Dermis blood vessel endothelial cell (primary cell): ENCODE results near the gene SLC2A2. TPM values are rescaled to one million over a fixed set of nuclear protein-coding genes. Genes with fewer than 3 reads are reported as not detected.

Experiments used
- DNase-seq: peaks from one replicate; pipeline ENCODE4 v3.0.0; 2010
- total RNA-seq: library from RNA; depleted of rRNA; stranded (reverse); fragments of >200 nt; gene quantifications from 2 replicates; pipeline ENCODE4 v1.2.3, GENCODE V29; 2014

SLC2A2 gene
- total RNA-seq, 1 donor from 2014 or later, result not detected

GRCh38 chr3:171028025-171028778, 1.7 kb upstream of the SLC2A2 start:
- DNase-seq, result peak; percentile 67

GRCh38 chr3:171023566-171023965, 3.0 kb downstream of the SLC2A2 start:
- DNase-seq, result no peak

- no peak for DNase-seq
Measured at GRCh38 chr3:171021377-171021776, 5.1 kb downstream of the SLC2A2 start.

GRCh38 chr3:171018156-171018935, 8.2 kb downstream of the SLC2A2 start:
- DNase-seq, result peak; percentile 9

DNA sequence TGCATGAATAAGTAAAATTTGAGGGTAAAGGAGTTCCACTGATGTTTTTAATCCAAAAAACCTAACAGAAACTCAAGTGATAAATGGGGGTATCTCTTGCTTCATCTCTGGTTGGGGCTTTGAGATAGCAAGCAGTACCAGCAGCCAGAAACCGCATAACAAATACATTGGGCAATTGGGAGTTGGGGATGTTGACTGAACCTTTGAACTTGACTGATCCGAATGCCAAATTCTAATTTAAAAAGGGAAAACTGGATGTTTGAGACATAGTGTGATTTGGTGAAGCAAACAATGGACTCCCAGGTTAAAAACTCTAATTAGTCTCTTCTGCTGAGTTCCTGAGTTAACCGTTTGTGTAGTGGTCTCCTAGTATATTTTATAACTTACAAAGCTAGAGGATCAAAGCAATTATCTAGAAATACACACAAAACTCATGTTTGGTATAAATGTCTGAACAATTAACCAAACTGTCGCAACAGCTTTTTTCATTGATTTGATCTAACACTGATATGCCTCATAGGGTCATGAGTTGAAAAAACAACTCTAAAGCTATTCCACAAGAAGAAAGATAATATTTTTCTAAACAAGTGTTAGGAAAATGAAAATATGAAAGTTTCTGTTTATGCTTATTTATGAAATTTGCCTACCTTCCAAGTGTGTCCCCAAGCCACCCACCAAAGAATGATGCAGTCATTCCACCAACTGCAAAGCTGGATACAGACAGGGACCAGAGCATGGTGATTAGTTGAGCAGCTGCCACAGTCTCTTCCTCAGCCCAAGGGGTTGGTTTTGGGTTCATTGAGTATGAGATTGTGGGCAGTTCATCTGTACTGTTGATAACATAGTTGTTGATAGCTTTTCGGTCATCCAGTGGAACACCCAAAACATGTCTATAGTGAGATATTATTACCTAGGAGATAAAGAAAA, 12.4 kb downstream of the SLC2A2 start:
- DNase-seq, result no peak

DNA sequence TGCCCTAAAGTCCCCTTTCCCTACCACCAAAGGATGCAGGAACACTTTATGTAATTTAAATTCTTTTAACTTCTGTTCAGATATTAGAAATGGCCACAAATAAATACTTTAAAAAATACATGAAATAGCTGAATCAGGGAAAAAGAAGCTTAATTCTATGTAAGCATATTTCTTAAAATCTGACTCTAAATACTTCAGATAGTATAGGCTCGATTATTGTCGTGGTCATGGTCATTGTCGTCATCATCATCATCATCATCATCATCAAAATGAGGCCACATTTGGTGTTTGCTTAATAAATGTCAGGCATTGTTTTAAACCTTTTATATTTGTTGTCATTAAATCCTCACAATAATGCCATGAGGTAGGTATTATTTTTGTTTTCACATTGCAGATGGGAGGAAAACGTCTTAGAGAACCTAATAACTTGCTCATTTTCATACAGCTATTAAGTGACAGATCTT, 14.6 kb downstream of the SLC2A2 start:
- DNase-seq, result no peak

DNA sequence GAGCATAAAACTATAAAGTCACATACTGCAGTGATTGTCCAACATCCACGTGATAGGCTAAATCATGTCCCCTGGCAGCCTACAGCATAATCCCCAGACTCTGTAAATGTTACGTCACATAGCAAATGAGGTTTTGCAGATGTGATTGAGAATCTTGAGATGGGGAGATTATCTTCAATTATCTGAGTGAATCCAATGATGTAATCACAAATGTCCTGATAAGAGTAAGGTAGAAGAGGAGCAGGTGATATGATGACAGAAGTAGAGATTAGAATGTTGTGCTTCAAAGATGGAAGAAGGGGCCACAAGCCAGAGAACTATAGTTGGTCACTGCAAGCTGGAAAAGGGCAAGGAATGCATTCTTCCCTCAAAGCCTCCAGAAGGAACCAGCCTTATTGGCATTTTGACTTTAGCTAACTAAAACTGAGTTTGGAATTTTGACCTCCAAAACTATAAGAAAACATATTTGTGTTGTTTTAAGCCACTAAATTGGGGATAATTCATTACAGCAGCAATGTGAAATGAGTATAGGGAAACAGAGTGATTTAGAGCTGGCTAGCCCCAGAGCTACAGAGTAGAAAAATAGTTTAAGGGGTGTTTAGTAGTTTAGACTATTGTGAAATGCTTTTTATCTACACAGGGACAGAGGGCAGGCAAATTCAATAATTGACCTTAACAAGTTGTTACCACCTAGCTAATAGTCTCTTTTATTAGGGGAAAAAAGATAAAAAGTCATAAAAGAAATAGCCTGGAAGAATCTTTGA, 15.2 kb downstream of the SLC2A2 start:
- DNase-seq, result no peak

DNA sequence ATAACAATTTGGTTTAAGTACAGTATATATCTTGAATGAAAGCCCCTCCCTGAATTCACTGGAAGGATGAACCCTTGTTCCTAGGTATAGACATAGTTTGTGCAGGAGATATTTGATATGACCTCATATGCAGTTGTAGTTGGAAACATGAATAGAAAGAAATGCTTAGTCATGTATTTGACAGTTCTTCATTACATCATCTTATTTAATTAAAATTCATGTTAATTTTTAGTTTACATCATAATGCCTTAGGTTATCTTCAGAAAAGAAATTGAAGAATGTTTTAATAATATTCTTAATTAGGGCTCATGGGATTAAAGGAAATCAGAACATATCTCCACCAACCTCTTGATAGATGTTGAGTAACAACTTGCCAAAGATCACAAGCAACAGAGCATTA, 19.2 kb downstream of the SLC2A2 start:
- DNase-seq, result no peak

GRCh38 chr3:171005648-171006047, 20.9 kb downstream of the SLC2A2 start:
- DNase-seq, result no peak

GRCh38 chr3:171001957-171002694, 24.4 kb downstream of the SLC2A2 start:
- peak; percentile 17 for DNase-seq

DNA sequence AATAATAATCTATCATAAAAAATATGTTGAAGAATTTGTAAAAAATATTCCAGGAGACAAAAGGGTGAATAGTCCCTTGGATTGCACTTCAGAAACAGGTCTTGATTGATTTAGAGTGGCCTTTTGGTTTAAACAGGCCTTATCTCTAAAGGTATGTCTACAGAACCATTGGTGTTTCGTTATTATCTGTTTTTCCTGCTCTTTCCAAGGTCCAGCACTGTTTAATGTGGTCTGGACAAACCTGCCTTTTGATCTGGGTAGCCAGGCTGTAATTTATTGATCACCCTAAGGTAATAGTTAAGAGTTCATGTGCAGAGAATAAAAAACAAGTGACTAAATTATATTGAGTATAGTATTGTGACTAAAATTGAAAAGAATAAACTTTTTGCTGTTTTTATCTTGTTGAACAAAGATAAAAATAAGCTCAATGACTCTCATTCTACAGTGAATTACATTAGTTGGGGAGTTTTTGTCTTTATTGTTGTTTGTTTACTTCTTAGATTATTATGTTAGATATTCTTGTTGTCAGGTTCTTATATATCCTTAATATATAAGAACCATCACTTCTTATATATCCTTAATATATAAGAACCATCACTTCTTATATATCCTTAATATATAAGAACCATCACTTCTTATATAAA, 25.1 kb downstream of the SLC2A2 start:
- DNase-seq, result no peak

DNA sequence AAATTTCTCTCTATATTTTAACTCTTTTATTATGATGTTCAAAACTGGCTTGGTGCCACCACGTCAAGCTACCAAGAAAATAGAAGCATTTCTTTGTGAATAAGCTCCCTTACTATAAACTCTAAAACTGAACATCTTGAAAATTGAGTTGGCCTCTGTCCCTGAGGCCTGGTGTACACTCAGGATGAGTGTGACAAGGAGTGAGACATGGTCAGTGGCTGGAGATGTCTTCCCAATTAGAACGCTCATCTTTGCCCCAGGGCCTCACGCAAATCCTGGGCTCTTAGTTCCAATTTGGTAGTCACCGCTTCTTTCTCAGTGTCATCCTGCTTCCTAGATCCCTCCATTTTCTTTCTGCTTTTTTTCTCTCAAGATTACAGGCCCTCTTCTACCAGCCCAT, 26.2 kb downstream of the SLC2A2 start:
- DNase-seq, result no peak

DNA sequence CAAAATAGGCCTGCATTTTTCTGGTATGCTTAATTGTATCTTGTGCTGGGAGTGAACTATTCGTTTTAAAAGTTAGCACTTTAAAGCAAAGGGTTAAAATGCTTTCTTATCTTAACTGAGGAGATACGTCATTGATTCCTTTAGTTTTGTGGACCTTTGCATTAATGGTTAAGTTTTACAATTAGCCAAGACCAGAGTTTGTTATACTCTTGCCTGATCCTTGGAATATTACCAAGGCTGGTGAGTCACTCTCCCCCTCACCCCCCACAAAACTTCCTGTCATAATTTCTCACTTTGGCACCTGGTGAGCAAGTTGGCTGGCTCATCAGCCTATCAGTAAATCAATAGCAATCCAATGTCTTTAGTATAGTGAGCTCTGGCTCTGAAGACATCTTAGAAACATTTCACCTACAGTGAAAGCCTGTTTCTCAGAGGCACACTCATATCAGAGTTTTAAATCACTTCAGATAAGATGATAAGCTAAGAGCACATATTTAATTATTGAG, 26.7 kb downstream of the SLC2A2 start:
- peak; percentile 92 for DNase-seq

- DNase-seq, result peak; percentile 75
Measured at GRCh38 chr3:170997961-170998913, 28.3 kb downstream of the SLC2A2 start.

- DNase-seq, result no peak
Measured at GRCh38 chr3:170992854-170993253, 33.7 kb downstream of the SLC2A2 start.

DNA sequence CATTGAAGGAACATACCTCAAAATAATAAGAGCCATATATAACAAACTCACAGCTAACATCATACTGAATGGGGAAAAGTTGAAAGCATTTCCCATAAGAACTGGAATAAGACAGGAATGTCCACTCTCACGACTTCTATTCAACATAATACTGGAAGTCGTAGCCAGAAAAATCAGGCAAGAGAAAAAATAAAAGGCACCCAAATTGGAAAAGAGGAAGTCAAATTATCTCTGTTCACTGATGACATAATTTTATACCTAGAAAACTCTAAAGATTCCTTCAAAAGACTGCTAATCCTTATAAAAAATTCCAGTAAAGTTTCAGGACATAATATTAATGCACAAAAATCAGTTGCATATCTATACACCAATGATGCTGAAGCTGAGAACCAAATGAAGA, 34.9 kb downstream of the SLC2A2 start:
- no peak for DNase-seq

- no peak for DNase-seq
Measured at GRCh38 chr3:170989100-170989648, 37.3 kb downstream of the SLC2A2 start.

DNA sequence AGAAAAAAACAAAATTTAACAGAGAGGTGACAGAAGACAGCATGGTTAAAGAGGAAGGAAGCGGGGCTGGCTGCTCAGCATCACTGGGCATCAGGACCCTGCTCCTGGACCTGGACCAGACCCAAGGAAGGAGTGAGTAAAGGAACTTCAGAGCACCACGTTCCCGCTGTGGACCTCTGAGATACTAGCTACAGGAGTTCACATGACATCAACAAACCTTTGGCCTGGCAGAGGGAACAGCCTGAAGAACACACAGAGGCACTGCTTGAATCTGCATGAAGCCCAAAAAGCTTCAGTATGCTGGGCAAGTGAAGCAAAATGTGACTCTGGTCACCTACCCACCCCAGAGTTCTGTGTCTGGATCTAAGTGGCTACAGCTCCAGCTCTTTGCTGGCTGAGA, 38.1 kb downstream of the SLC2A2 start:
- DNase-seq, result no peak

DNA sequence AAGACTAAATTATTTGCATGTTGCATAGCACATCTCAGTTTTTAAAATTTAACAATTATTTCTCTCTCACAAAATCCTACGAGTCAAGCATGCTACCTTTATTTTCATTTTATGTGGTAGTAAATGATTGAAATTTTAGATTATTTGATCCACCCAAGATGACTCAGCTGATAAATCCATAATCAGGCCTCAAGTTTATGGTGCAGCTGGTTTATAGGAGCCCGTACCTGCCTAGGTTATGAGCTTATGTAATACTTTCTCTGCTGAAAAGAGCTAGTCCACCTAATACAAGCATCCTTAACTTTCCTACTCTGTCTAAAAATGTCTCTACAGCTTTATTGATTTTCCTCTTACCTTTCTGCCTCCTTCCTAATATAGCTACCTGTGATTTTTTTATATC, 41.2 kb downstream of the SLC2A2 start:
- DNase-seq, result no peak
